Vagina (tissue), 2 donors: ENCODE data around the gene HTRA3.

Experiments
- CTCF ChIP-seq, 3 experiments: fragments of 450-650 bp in 2 of 3; fragments of 200-600 bp in 1 of 3; sonication (generic) in 1 of 3; IDR thresholded peaks; one replicate each; pipeline ENCODE4 v1.5.1; 2017 to 2019; ENCODE audit warnings: antibody characterized with exemption in 3 of 3, mild to moderate bottlenecking in 2 of 3, moderate library complexity in 2 of 3
- POLR2A ChIP-seq, 2 donors: fragments of 450-650 bp; IDR thresholded peaks; one replicate each; pipeline ENCODE4 v1.6.1; 2017; ENCODE audit warnings: antibody characterized with exemption in 2 of 2, mild to moderate bottlenecking in 2 of 2, moderate library complexity in 2 of 2
- POLR2AphosphoS5 ChIP-seq, 2 donors: sonication (generic); formaldehyde crosslinking; IDR thresholded peaks; one replicate each; pipeline ENCODE4 v1.9.0; 2017; ENCODE audit warnings: antibody characterized with exemption in 2 of 2, mild to moderate bottlenecking in 2 of 2, low read depth in 1 of 2; ENCODE audit not compliant: insufficient read depth in 1 of 2

- TF ChIP-seq CTCF (IDR thresholded peaks at IDR 0.05): no peak
- no peak for TF ChIP-seq POLR2AphosphoS5 (IDR thresholded peaks at IDR 0.05; ENCODE audit: insufficient read depth in 1 of 2, low read depth in 1 of 2)
- TF ChIP-seq POLR2A (IDR thresholded peaks at IDR 0.05): no peak
These were observed 43.7 kb upstream of the HTRA3 start for GRCh38 chr4:8225706-8226443.
